Psoas muscle (tissue), 8 donors: ENCODE results near the gene COL23A1. TPM values are rescaled to one million over a fixed set of nuclear protein-coding genes. Genes with fewer than 3 reads are reported as not detected.

ENCODE experiments used
- ATAC-seq, 4 donors: fragments of 200-7000 bp; cut with Tn5 transposase; one replicate each; pipeline ENCODE4 v1.9.1; 2020; ENCODE audit warnings: moderate library complexity in 3 of 4, mild to moderate bottlenecking in 2 of 4
- DNase-seq, 2 donors: peaks; one replicate each; pipeline ENCODE4 v3.0.0-alpha.2; 2020
- H3K27ac ChIP-seq: fragments of 200-600 bp; one replicate; pipeline ENCODE4 v1.8.0; 2022
- H3K27me3 ChIP-seq, 3 donors: fragments of 200-600 bp in 1 of 3; one replicate each; pipeline versions ENCODE4 v1.6.1 to v1.8.0; 2013 to 2022; ENCODE audit warnings: low read length in 2 of 3, mild to moderate bottlenecking in 2 of 3, moderate library complexity in 1 of 3; ENCODE audit not compliant: insufficient read depth in 3 of 3
- H3K36me3 ChIP-seq, 2 donors: fragments of 200-600 bp in 1 of 2; one replicate each; pipeline versions ENCODE4 v1.6.1 to v1.8.0; 2013 to 2022; ENCODE audit warnings: low read depth in 1 of 2, mild to moderate bottlenecking in 1 of 2, moderate library complexity in 1 of 2; ENCODE audit not compliant: insufficient read depth in 1 of 2
- H3K4me1 ChIP-seq: fragments of 200-600 bp; one replicate; pipeline ENCODE4 v1.8.0; 2022
- H3K4me3 ChIP-seq: fragments of 200-600 bp; one replicate; pipeline ENCODE4 v1.8.0; 2022; ENCODE audit warnings: mild to moderate bottlenecking
- H3K9me3 ChIP-seq: fragments of 200-600 bp; one replicate; pipeline ENCODE4 v1.8.0; 2022
- WGBS, 3 donors: extraction: QIAGEN DNeasy Blood & Tissue Kit; methylation state at CpG; one replicate each; pipeline versions ENCODE4 v1.1.6 to v1.1.7; 2013; 5-methylcytosine and 5-hydroxymethylcytosine counted together
- intact Hi-C, 2 donors: fragments of 100-400 bp; cut with DNase I; formaldehyde crosslinking; loops; one replicate each; pipeline versions ENCODE4 v1.11.0 to v1.14.2; 2022
- polyA plus RNA-seq, 3 donors: library from polyadenylated mRNA; stranded (reverse); fragments of 200-250 nt; gene quantifications; one replicate each; pipeline ENCODE4 v1.2.3, GENCODE V29; 2013
- total RNA-seq, 4 donors: library from RNA; stranded (reverse); fragmentation: NEBNext Ultra II Directional in 2 of 4; extraction: Animal tissue kit (Norgen Biotek cat#: 25700) in 2 of 4; gene quantifications; one replicate each; pipeline versions ENCODE4 v1.2.1 to v1.2.4, GENCODE V29; 2021 to 2023
- TF ChIP-seq, protein P1 (sequence below): fragments of 200-600 bp; IDR thresholded peaks from one replicate; pipeline ENCODE4 v1.8.0; 2022; ENCODE audit warnings: antibody characterized with exemption
- donor health status: healthy with polysubstance abuse.
- donor health status: DM: no; HTN: no; CAD: no; lungs with moderate emphysema.
- donor health status: Bipolar disorder and iron deficiency.
- donor health status: healthy.
- donor health status: DM: yes; HTN: yes; CAD: no.
- donor health status: DM: no; HTN: no; CAD: no.
- donor health status: DM: no; HTN: no; CAD: no.
- donor health status: DM: yes; HTN: yes; CAD: no.

COL23A1 gene
- total and polyA plus RNA-seq, 7 donors: 0.66 to 3.0 (median 1.2) TPM

DNA sequence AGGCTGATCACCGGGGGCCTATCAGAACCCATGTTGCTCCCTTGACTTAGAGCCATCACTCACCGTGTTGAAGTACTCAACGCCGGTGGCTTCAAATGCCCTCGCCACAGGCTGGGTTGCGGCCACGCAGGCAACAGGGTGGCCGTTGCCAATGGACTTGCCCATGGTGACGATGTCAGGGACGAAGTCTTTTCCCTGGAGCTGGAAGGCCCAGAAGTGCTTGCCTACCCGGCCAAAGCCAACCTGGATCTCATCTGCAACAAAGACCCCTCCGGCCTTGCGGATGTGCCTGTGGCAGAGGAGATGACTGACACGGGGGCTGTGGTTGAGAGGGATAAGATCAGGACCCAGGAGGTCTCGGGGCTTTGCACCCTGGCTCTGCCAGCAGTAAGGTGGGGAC lies 367.9 kb downstream of the COL23A1 start:
- TF ChIP-seq, protein P1, sequence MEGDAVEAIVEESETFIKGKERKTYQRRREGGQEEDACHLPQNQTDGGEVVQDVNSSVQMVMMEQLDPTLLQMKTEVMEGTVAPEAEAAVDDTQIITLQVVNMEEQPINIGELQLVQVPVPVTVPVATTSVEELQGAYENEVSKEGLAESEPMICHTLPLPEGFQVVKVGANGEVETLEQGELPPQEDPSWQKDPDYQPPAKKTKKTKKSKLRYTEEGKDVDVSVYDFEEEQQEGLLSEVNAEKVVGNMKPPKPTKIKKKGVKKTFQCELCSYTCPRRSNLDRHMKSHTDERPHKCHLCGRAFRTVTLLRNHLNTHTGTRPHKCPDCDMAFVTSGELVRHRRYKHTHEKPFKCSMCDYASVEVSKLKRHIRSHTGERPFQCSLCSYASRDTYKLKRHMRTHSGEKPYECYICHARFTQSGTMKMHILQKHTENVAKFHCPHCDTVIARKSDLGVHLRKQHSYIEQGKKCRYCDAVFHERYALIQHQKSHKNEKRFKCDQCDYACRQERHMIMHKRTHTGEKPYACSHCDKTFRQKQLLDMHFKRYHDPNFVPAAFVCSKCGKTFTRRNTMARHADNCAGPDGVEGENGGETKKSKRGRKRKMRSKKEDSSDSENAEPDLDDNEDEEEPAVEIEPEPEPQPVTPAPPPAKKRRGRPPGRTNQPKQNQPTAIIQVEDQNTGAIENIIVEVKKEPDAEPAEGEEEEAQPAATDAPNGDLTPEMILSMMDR: no peak
- WGBS, 3 donors: 86 to 97% (median 91%) methylated on average over 15 of the region's 15 CpGs
- intact Hi-C loops: no loop called here
- no peak overlapping the region for H3K4me3 ChIP-seq
- peak overlapping the region; percentile 36 for H3K27ac ChIP-seq
- peaks cover 9% of the 10 kb centered on the region for H3K4me1 ChIP-seq
- no peaks in the 10 kb centered on the region for H3K27me3 ChIP-seq
- H3K9me3 ChIP-seq: no peaks in the 10 kb centered on the region
- DNase-seq (peak in 1 of 2 donors; percentile 39), ATAC-seq (peak; percentile 35 to 45 (median 37))
- peaks cover 11 to 85% of the 10 kb centered on the region in 2 donors for H3K36me3 ChIP-seq

DNA sequence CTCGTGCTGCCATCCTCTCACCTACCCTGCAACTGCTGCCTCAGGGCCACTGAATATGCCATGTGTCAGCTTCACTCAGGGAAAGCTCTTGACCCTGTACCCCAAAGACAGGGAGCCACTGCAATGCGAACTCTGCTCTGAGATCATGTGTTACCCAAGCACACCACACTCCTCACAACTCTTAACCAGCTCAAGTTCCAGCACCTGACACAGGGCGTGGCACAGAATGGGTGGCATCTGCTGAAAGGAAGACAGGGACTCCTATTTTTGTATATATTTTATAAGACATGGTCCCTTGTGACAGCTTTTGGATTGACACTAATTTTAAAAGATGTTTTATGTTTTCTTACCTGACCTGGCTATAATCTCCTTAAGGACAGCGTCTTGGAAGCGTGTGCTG lies 368.3 kb downstream of the COL23A1 start:
- DNase-seq: peak in 1 of 2 donors; percentile 48
- intact Hi-C loops: no loop called here
- ATAC-seq: peak; percentile 50 to 72 (median 56)
- Histone ChIP-seq H3K4me1 (peaks cover 9% of the 10 kb centered on the region), H3K36me3 (peaks cover 11 to 86% of the 10 kb centered on the region in 2 donors), H3K27ac (peak overlapping the region; percentile 43), H3K9me3 (no peaks in the 10 kb centered on the region), H3K27me3 (no peaks in the 10 kb centered on the region), H3K4me3 (no peak overlapping the region)
- TF ChIP-seq, protein P1: no peak
- 48 to 89% (median 60%) methylated on average over 4 to 5 of the region's 5 CpGs for WGBS, 3 donors

DNA sequence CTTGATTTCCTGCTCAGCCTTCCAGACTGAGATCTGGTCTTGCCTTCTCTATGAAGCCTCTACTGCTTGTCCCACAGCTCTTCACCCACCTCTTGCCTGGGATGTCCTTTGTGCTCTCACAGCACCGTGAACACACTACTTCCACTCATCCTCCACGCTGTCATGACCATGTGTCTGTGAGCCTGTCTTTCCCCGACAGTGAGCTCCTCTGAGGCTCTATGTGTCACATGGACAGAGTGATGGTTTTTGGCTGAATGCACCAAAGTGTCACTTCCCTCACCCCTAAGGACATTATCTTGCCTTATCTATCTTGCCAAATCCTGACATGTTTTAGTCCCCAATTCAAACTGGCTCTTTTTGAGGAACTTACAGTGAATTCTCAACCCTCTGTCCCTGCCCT lies 368.9 kb downstream of the COL23A1 start:
- 62 to 83% (median 65%) methylated on average over 3 of the region's 3 CpGs for WGBS, 3 donors
- TF ChIP-seq, protein P1: no peak
- H3K27me3 ChIP-seq: no peaks in the 10 kb centered on the region
- H3K4me3 ChIP-seq: no peak overlapping the region
- no peaks in the 10 kb centered on the region for H3K9me3 ChIP-seq
- ATAC-seq (peak in 2 of 4 donors; percentile 10 to 20), DNase-seq (no peak)
- intact Hi-C loops: no loop called here
- H3K27ac ChIP-seq: peak overlapping the region; percentile 43
- peaks cover 11 to 86% of the 10 kb centered on the region in 2 donors for H3K36me3 ChIP-seq
- peaks cover 9% of the 10 kb centered on the region for H3K4me1 ChIP-seq

DNA sequence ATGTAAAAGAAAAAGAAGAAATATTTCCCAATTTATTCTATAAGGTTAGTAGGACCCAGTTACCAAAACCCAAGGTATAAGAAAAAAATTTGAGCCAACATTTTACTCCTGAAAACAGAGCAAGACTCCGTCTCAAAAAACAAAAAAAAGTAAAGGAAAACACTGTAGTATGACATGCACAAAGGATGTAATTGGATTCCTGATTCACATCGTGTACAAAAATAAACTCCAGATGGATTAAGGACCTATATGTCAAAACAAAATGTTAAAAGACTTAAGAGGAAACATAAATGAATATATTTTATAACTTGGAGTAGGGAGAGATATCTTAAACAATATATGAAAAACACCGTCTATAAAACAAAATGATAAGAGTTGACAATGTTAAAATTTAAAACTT lies 371.4 kb downstream of the COL23A1 start:
- no peaks in the 10 kb centered on the region for H3K9me3 ChIP-seq
- no peaks in the 10 kb centered on the region for H3K27me3 ChIP-seq
- intact Hi-C loops: no loop called here
- peaks cover 9% of the 10 kb centered on the region for H3K4me1 ChIP-seq
- TF ChIP-seq, protein P1: no peak
- peaks cover 9 to 88% of the 10 kb centered on the region in 2 donors for H3K36me3 ChIP-seq
- H3K27ac ChIP-seq: peak overlapping the region; percentile 21
- no peak for DNase-seq
- H3K4me3 ChIP-seq: no peak overlapping the region
- ATAC-seq: no peak
- 64 to 67% (median 65%) methylated on average over 3 of the region's 3 CpGs for WGBS, 3 donors

DNA sequence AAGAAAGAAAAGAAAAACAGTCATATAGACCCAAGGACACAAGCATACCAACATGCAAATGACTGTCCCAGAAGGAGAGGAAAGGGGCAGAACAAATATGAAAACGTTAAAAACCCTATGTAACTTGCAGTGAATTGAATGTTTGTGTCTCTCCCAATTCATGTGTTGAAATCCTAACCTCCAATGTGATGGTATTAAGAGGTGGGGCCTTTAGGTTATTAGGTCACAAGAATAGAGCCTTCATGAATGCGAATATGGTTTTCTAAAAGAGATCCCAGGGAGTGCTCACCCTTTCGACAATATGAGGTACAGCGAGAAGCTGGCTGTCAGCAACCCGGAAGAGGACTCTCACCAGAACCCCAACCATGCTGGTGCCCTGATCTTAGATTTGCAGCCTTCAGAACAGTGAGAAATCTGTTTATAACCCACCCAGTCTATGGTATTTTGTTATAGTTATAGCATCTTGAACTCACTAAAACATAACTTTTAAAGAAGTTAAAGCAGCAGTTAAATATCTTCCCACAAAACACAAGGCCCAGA lies 371.9 kb downstream of the COL23A1 start:
- TF ChIP-seq, protein P1: no peak
- Histone ChIP-seq H3K27me3 (no peaks in the 10 kb centered on the region), H3K36me3 (peaks cover 9 to 89% of the 10 kb centered on the region in 2 donors), H3K4me1 (peaks cover 9% of the 10 kb centered on the region), H3K27ac (peak overlapping the region; percentile 21), H3K9me3 (no peaks in the 10 kb centered on the region), H3K4me3 (no peak overlapping the region)
- intact Hi-C loops: no loop called here
- 77 to 83% (median 79%) methylated on average over 5 of the region's 5 CpGs for WGBS, 3 donors
- ATAC-seq (no peak), DNase-seq (no peak)
